ENCODE results near the gene MMP10.

DNA sequence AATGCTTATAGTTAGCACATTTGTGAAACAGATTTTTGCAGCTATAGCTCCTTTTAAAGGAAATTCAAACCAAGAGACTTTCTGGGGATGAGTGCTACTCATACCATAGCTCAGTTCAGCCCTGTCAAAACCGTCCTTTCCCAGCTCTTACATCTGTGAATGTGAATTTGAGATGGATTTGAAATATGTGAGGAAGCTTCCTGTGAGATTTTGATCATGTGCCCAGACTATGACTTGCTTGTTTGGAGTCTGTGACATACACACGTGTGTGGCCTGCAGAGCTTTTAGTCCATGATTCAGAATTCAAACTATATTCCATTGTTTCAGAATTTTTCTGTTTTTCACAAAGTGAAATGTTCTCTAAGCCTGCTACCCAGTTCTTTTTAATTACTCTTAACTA lies 21.9 kb upstream of the MMP10 start:
- TF ChIP-seq, protein P1, sequence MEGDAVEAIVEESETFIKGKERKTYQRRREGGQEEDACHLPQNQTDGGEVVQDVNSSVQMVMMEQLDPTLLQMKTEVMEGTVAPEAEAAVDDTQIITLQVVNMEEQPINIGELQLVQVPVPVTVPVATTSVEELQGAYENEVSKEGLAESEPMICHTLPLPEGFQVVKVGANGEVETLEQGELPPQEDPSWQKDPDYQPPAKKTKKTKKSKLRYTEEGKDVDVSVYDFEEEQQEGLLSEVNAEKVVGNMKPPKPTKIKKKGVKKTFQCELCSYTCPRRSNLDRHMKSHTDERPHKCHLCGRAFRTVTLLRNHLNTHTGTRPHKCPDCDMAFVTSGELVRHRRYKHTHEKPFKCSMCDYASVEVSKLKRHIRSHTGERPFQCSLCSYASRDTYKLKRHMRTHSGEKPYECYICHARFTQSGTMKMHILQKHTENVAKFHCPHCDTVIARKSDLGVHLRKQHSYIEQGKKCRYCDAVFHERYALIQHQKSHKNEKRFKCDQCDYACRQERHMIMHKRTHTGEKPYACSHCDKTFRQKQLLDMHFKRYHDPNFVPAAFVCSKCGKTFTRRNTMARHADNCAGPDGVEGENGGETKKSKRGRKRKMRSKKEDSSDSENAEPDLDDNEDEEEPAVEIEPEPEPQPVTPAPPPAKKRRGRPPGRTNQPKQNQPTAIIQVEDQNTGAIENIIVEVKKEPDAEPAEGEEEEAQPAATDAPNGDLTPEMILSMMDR (IDR thresholded peaks at IDR 0.05; ENCODE audit: low read depth, low read length, missing input control), result no peak
- no peak for TF ChIP-seq TAF1 (conservative IDR thresholded peaks at IDR 0.05)
- no peak for TF ChIP-seq REST (IDR thresholded peaks at IDR 0.05)
- TF ChIP-seq MAX (IDR thresholded peaks at IDR 0.05), result no peak

Data from liver (tissue), 3 donors.